GM23338 (cell line): ENCODE measurements around the gene VPREB1. TPM values are rescaled to one million over a fixed set of nuclear protein-coding genes. Genes with fewer than 3 reads are reported as not detected.
A peak's percentile ranks its signal among the peaks of the same experiment; 100 is the strongest.

Source experiments
- ATAC-seq: fragments of 200-7000 bp; cut with Tn5 transposase; 3 replicates; pipeline ENCODE4 v1.9.1; 2020
- DNase-seq: peaks from one replicate; pipeline ENCODE4 v3.0.0-alpha.2; 2015; ENCODE audit warnings: low spot score
- H2AFZ ChIP-seq: fragments of 200-600 bp; sonication (generic); 2 replicates; pipeline ENCODE4 v1.8.0; 2016; ENCODE audit warnings: antibody characterized with exemption, mild to moderate bottlenecking, moderate library complexity
- H3F3A ChIP-seq: fragments of 200-600 bp; sonication (generic); replicated peaks from 2 replicates; pipeline ENCODE4 v1.8.0; 2017; ENCODE audit warnings: antibody characterized with exemption, mixed run types, low read depth
- H3K27ac ChIP-seq: fragments of 200-600 bp; sonication (generic); 2 replicates; pipeline ENCODE4 v1.6.1; 2016; ENCODE audit warnings: low read depth
- H3K27me3 ChIP-seq: fragments of 200-600 bp; sonication (generic); 2 replicates; pipeline ENCODE4 v1.8.0; 2016; ENCODE audit warnings: mild to moderate bottlenecking, mixed run types, moderate library complexity; ENCODE audit not compliant: insufficient read depth
- H3K36me3 ChIP-seq: fragments of 200-600 bp; sonication (generic); 2 replicates; pipeline ENCODE4 v1.8.0; 2016; ENCODE audit warnings: mild to moderate bottlenecking; ENCODE audit not compliant: insufficient read depth
- H3K4me1 ChIP-seq: fragments of 200-600 bp; sonication (generic); 2 replicates; pipeline ENCODE4 v1.8.0; 2016; ENCODE audit warnings: mild to moderate bottlenecking, moderate library complexity; ENCODE audit not compliant: insufficient read depth
- H3K4me2 ChIP-seq: fragments of 200-600 bp; sonication (generic); 2 replicates; pipeline ENCODE4 v1.7.1; 2017; ENCODE audit warnings: mixed run types
- H3K4me3 ChIP-seq: fragments of 200-600 bp; sonication (generic); 2 replicates; pipeline ENCODE4 v1.6.1; 2016; ENCODE audit warnings: mixed run types
- H3K79me2 ChIP-seq: fragments of 200-600 bp; sonication (generic); replicated peaks from 2 replicates; pipeline ENCODE4 v1.8.0; 2017; ENCODE audit warnings: mild to moderate bottlenecking; ENCODE audit not compliant: insufficient read depth
- H3K9me2 ChIP-seq: fragments of 200-600 bp; sonication (generic); 2 replicates; pipeline ENCODE4 v1.8.0; 2017; ENCODE audit not compliant: insufficient read depth
- H4K20me1 ChIP-seq: fragments of 200-600 bp; sonication (generic); replicated peaks from 2 replicates; pipeline ENCODE4 v1.8.0; 2017; ENCODE audit warnings: mild to moderate bottlenecking; ENCODE audit not compliant: insufficient read depth
- H3K27ac Mint-ChIP-seq: 2 replicates; pipeline ENCODE4 v1.8.0; 2020; ENCODE audit warnings: inconsistent platforms, mild to moderate bottlenecking, moderate library complexity, mixed read lengths
- H3K27me3 Mint-ChIP-seq: 3 replicates; pipeline ENCODE4 v1.8.0; 2022; ENCODE audit warnings: low read depth, mild to moderate bottlenecking, moderate library complexity, mixed read lengths, inconsistent platforms; ENCODE audit not compliant: insufficient read depth, poor library complexity
- H3K36me3 Mint-ChIP-seq: 3 replicates; pipeline ENCODE4 v1.8.0; 2021; ENCODE audit warnings: low read depth, mild to moderate bottlenecking, inconsistent platforms, moderate library complexity, mixed read lengths
- H3K4me1 Mint-ChIP-seq: 3 replicates; pipeline ENCODE4 v1.8.0; 2020; ENCODE audit warnings: mild to moderate bottlenecking, inconsistent platforms, mixed read lengths
- H3K4me3 Mint-ChIP-seq: 3 replicates; pipeline ENCODE4 v1.8.0; 2021; ENCODE audit warnings: moderate library complexity, mild to moderate bottlenecking, inconsistent platforms, mixed read lengths
- H3K9me3 Mint-ChIP-seq: 3 replicates; pipeline ENCODE4 v1.8.0; 2020; ENCODE audit warnings: moderate library complexity, mild to moderate bottlenecking, inconsistent platforms, mixed read lengths
- CREB1 ChIP-seq: fragments of 250-450 bp; sonication (Bioruptor Pico); IDR thresholded peaks from 2 replicates; pipeline ENCODE4 v1.5.0; 2020; ENCODE audit warnings: low read depth, mild to moderate bottlenecking, moderate library complexity
- ETS1 ChIP-seq: IDR thresholded peaks from 2 replicates; pipeline ENCODE4 v1.6.1; 2016; ENCODE audit warnings: antibody characterized with exemption
- EZH2 ChIP-seq: fragments of 200-600 bp; sonication (generic); IDR thresholded peaks from one replicate; pipeline ENCODE4 v1.8.0; 2017; ENCODE audit warnings: antibody characterized with exemption, mild to moderate bottlenecking, low read depth; ENCODE audit not compliant: unreplicated experiment
- EZH2phosphoT487 ChIP-seq: fragments of 200-600 bp; sonication (generic); IDR thresholded peaks from one replicate; pipeline ENCODE4 v1.8.1; 2018; ENCODE audit warnings: antibody characterized with exemption; ENCODE audit not compliant: unreplicated experiment
- JUNB ChIP-seq: IDR thresholded peaks from one replicate; pipeline ENCODE4 v1.6.1; 2016; ENCODE audit warnings: antibody characterized with exemption; ENCODE audit not compliant: unreplicated experiment
- POLR2AphosphoS5 ChIP-seq: IDR thresholded peaks from 2 replicates; pipeline ENCODE4 v1.6.1; 2016; ENCODE audit warnings: antibody characterized with exemption, low read depth
- STAT1 ChIP-seq: IDR thresholded peaks from one replicate; pipeline ENCODE4 v1.6.1; 2016; ENCODE audit warnings: antibody characterized with exemption; ENCODE audit not compliant: unreplicated experiment
- ZNF114 ChIP-seq: fragments of 250-450 bp; sonication (Bioruptor Pico); IDR thresholded peaks from 2 replicates; pipeline ENCODE4 v1.5.0; 2020; ENCODE audit warnings: mild to moderate bottlenecking, moderate library complexity
- ZNF331 ChIP-seq: fragments of 250-450 bp; sonication (Bioruptor Pico); IDR thresholded peaks from 2 replicates; pipeline ENCODE4 v1.5.0; 2020; ENCODE audit warnings: low read depth, mild to moderate bottlenecking, moderate library complexity
- ZNF462 ChIP-seq: fragments of 250-450 bp; sonication (Bioruptor Pico); IDR thresholded peaks from 2 replicates; pipeline ENCODE4 v1.5.0; 2020; ENCODE audit warnings: mild to moderate bottlenecking, moderate library complexity
- polyA plus RNA-seq: library from polyadenylated mRNA; unstranded; fragments of >200 nt; fragmentation: Nextera tagmentation; extraction: Ambion mirVana; gene quantifications from 2 replicates; pipeline ENCODE4 v1.2.1, GENCODE V29; 2016
- total RNA-seq: library from RNA; depleted of rRNA; stranded (reverse); fragments of >200 nt; shearing (Covaris generic); gene quantifications from 2 replicates; pipeline ENCODE4 v1.2.3, GENCODE V29; 2014

Gene VPREB1
- total and polyA plus RNA-seq, 2 experiments from 2014 or later, result not detected

- Mint-ChIP-seq H3K4me3 (no peak overlapping the region), H3K36me3 (no peaks in the 10 kb centered on the region), H3K27ac (no peak overlapping the region), H3K4me1 (no peaks in the 10 kb centered on the region), H3K9me3 (no peaks in the 10 kb centered on the region; the same call in 2 of the 3 replicates), H3K27me3 (peaks cover 98% of the 10 kb centered on the region)
- no peaks in the 10 kb centered on the region for H3F3A ChIP-seq
- DNase-seq (no peak), ATAC-seq (no peak)
- no peak overlapping the region for H3K4me3 ChIP-seq
- H3K4me1 ChIP-seq, result no peaks in the 10 kb centered on the region
- TF ChIP-seq EZH2 (peak; percentile 18), ZNF462 (no peak)
- peaks cover 8% of the 10 kb centered on the region for H4K20me1 ChIP-seq
- no peaks in the 10 kb centered on the region for H3K36me3 ChIP-seq
- no peaks in the 10 kb centered on the region for H3K79me2 ChIP-seq
- H2AFZ ChIP-seq, result no peak overlapping the region
- H3K4me2 ChIP-seq, result no peak overlapping the region
- peaks cover 100% of the 10 kb centered on the region for H3K27me3 ChIP-seq
- H3K27ac ChIP-seq, result no peak overlapping the region
- no peaks in the 10 kb centered on the region for H3K9me2 ChIP-seq
These were observed 14.7 kb upstream of the VPREB1 start for GRCh38 chr22:22229683-22230420.

DNA sequence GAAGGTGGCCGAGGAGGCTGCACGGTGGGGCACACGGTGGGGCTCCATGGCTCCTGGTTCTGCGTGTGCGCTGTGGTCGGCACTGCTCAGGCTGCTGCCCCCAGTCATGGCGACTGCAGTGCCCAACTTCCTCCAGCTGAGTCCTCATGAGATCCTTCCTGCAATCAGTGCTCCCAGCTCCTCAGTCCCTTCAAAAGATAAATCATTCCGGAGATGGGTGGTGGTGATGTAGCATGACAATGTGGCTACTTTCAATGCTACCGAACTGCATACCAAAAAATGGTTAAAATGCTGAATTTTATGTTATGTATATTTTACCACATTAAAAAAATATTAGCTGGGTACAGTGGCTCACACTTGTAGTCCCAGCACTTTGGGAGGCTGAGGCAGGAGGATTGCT is 14.1 kb upstream of the VPREB1 start:
- Mint-ChIP-seq H3K4me1 (no peaks in the 10 kb centered on the region), H3K4me3 (no peak overlapping the region), H3K9me3 (no peaks in the 10 kb centered on the region; the same call in 2 of the 3 replicates), H3K27me3 (peaks cover 98% of the 10 kb centered on the region), H3K27ac (no peak overlapping the region), H3K36me3 (no peaks in the 10 kb centered on the region)
- ATAC-seq (no peak), DNase-seq (no peak)
- Histone ChIP-seq H3K4me2 (no peak overlapping the region), H3K4me3 (no peak overlapping the region), H3K27me3 (peaks cover 100% of the 10 kb centered on the region), H2AFZ (no peak overlapping the region), H3K9me2 (no peaks in the 10 kb centered on the region), H3F3A (no peaks in the 10 kb centered on the region), H3K27ac (no peak overlapping the region), H3K4me1 (no peaks in the 10 kb centered on the region), H4K20me1 (peaks cover 8% of the 10 kb centered on the region), H3K79me2 (no peaks in the 10 kb centered on the region), H3K36me3 (no peaks in the 10 kb centered on the region)
- no peak for TF ChIP-seq EZH2phosphoT487
- TF ChIP-seq ETS1, result no peak
- TF ChIP-seq JUNB, result no peak
- TF ChIP-seq POLR2AphosphoS5, result no peak
- no peak for TF ChIP-seq STAT1
- no peak for TF ChIP-seq ZNF114 (CRISPR knock-in tag)
- TF ChIP-seq EZH2, result no peak
- no peak for TF ChIP-seq CREB1
- TF ChIP-seq ZNF331 (CRISPR knock-in tag), result no peak
